GM12873 (cell line): Measurements from ENCODE around the gene TIMM17B.

Source experiments
- TF ChIP-seq, protein P1 (sequence below): IDR thresholded peaks from 2 replicates; pipeline ENCODE4 v1.5.1; 2012; ENCODE audit warnings: low read depth, mild to moderate bottlenecking, moderate library complexity, low read length, control low read depth; ENCODE audit not compliant: insufficient read depth; ENCODE audit errors: missing control alignments

TIMM17B gene

DNA sequence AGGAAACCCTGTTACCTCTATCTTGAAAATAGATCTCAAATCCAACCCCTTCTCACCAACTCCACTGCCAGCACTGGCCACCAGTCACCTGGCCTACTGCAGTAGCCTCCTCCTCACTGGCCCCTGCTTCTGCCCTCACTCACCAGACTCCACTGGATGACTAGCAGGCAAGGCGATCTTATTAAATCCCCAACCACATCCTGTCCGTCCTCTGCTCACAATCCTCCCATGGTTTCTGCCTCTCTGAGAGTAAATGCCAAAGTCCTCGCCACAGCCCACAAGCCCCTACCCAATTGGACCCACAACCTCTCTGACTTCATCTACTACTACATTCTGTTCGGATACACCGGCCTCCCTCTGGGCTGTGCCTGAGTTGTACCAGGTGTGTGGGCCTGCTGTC is 26.7 kb upstream of the TIMM17B start:
- TF ChIP-seq, protein P1, sequence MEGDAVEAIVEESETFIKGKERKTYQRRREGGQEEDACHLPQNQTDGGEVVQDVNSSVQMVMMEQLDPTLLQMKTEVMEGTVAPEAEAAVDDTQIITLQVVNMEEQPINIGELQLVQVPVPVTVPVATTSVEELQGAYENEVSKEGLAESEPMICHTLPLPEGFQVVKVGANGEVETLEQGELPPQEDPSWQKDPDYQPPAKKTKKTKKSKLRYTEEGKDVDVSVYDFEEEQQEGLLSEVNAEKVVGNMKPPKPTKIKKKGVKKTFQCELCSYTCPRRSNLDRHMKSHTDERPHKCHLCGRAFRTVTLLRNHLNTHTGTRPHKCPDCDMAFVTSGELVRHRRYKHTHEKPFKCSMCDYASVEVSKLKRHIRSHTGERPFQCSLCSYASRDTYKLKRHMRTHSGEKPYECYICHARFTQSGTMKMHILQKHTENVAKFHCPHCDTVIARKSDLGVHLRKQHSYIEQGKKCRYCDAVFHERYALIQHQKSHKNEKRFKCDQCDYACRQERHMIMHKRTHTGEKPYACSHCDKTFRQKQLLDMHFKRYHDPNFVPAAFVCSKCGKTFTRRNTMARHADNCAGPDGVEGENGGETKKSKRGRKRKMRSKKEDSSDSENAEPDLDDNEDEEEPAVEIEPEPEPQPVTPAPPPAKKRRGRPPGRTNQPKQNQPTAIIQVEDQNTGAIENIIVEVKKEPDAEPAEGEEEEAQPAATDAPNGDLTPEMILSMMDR: no peak

- TF ChIP-seq, protein P1: no peak
These were observed 26.2 kb upstream of the TIMM17B start for GRCh38 chrX:48923771-48924170.

DNA sequence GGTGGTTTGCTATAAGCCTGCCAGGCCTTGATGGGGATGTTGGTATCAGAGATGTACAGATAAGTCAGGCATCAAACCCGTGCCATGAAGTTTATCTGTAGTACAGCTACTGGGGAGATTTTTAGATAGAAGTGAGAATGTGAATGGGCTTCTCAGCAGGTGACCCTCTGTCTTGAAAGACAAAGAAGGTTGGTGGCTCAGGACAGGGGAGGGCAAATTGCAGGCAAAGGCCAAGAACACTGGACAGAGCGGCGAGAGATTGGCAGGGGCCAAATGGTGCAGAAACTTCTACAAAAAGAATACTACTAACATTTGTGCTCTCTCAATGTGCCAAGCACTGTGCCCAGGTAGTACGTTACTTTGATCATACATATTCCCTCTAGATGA is 23.1 kb upstream of the TIMM17B start:
- TF ChIP-seq, protein P1: no peak

- TF ChIP-seq, protein P1: no peak
These were observed 22.6 kb upstream of the TIMM17B start for GRCh38 chrX:48919947-48920717.

GRCh38 chrX:48919360-48919841 is 21.8 kb upstream of the TIMM17B start:
- TF ChIP-seq, protein P1: no peak

DNA sequence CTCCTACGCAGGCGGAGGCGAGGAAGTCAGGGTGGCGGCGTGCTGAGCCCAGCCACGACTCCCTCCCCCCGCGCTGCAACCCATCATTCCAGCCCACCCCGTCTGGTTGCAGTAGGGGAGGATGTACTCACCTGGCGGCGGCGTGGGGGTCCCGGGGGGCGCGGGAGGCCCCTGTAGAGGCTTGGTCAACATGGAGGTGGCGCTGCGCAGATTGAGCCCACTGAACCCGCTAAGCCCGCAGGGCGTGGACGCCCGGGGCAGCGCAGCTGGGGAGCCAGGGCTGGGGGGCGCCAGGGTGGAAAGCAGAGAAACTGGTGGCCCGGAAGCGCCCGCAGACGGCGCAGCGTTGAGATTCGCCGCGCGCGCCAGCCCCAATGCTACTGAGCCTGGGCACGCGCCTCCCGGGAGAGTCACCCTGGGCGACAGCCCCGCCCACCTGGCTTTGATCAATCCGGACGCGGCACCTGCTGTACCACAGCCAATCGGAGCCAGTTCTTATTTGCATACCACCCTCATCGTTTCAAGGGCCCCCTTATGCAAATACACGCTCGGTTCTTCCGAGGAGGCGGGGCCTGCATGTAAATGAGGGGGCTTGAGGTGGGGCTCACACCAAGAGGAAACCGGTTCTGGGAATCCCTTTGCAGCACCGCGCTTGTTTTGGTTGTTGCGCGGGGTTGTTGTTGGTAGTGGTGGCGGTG is 21.2 kb upstream of the TIMM17B start, which contains the start of gene PIM2:
Gene PIM2 (minus strand): TSS at position 382 of the 698 bp plus-strand sequence. CDS start 190 bp downstream, at position 192.
- TF ChIP-seq, protein P1: no peak

DNA sequence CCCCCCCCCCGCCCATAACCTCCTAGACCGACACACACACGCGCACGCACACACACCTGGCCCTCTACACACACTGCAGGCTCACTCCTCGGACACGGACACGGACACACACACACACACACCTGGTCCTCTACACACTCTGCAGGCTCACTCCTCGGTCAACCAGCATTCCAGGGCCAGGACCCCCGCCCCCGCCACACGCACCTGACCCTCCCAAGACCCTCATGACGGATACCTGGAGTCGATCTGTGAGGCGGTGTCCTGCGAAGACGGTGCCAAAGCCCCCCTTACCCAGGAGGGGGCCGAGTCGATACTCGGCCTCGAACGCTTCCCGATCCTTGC is 20.7 kb upstream of the TIMM17B start:
- TF ChIP-seq, protein P1: no peak
